Measurements from ENCODE around the gene QARS1. TPM values are rescaled to one million over a fixed set of nuclear protein-coding genes. Genes with fewer than 3 reads are reported as not detected.

QARS1 gene
- total RNA-seq, 6 experiments from 2014 or later: 81.5 to 148 (median 93.5) TPM

DNA sequence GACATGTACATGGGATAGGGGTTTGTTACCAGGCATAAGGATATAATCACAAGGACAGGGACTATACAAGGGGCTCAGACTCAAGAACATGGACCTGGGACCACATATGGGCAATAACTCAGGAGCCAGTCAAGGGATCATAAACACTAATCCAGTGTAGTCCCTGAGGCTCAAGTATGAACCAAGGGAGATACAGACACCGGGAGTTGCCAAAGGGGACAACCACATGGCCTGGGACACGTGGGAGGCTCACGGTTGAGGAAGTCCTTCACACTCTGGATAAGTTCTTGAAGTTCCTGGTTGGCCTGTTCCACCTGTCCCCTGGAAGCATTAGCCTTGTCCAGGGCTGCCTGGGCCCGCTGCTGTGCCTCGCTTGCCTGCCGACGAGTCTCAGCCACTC, 17.9 kb upstream of the QARS1 start:
- Histone ChIP-seq H3K4me1 (peaks cover 0 to 11% (median 6%) of the 10 kb centered on the region in 4 donors), H3K27me3 (no peaks in the 10 kb centered on the region), H3K27ac (no peak overlapping the region), H3K9me3 (no peaks in the 10 kb centered on the region), H3K36me3 (peaks cover 4 to 47% (median 15%) of the 10 kb centered on the region in 4 donors), H3K4me3 (no peak overlapping the region)
- WGBS (ENCODE audit: insufficient coverage, low coverage, low lambda C conversion rate, missing lambda C conversion rate): no CpG with 5 or more reads among the region's 7 CpGs
- TF ChIP-seq, protein P1, sequence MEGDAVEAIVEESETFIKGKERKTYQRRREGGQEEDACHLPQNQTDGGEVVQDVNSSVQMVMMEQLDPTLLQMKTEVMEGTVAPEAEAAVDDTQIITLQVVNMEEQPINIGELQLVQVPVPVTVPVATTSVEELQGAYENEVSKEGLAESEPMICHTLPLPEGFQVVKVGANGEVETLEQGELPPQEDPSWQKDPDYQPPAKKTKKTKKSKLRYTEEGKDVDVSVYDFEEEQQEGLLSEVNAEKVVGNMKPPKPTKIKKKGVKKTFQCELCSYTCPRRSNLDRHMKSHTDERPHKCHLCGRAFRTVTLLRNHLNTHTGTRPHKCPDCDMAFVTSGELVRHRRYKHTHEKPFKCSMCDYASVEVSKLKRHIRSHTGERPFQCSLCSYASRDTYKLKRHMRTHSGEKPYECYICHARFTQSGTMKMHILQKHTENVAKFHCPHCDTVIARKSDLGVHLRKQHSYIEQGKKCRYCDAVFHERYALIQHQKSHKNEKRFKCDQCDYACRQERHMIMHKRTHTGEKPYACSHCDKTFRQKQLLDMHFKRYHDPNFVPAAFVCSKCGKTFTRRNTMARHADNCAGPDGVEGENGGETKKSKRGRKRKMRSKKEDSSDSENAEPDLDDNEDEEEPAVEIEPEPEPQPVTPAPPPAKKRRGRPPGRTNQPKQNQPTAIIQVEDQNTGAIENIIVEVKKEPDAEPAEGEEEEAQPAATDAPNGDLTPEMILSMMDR (IDR thresholded peaks at IDR 0.05): no peak
- no peak for TF ChIP-seq POLR2A (IDR thresholded peaks at IDR 0.05)
- DNase-seq: no peak
- no peak for ATAC-seq
- intact Hi-C loops (cut with DNase I): no loop called here

DNA sequence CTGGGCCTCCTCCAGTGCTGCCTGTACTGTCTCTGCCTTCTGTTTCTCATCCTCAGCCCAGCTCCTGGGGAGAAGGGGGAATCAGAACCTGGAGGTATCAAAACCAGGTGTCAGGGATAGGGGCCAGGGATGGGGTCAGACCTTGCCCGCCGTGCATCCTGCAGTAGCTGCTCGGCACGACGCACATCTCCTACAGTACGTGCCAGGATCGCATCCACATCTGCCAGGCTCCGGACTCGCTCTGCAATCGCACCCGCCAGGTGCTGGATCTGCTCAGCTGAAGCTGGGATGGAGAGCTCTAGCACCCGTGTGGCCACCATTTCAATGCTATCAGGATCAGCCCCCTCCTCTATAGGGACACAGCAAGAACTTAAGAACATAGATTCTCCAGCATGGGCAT, 17.5 kb upstream of the QARS1 start:
- no peak for TF ChIP-seq POLR2A (IDR thresholded peaks at IDR 0.05)
- Histone ChIP-seq H3K27me3 (no peaks in the 10 kb centered on the region), H3K36me3 (peaks cover 4 to 51% (median 18%) of the 10 kb centered on the region in 4 donors), H3K4me1 (peaks cover 0 to 11% (median 6%) of the 10 kb centered on the region in 4 donors), H3K27ac (no peak overlapping the region), H3K9me3 (no peaks in the 10 kb centered on the region), H3K4me3 (no peak overlapping the region)
- intact Hi-C loops (cut with DNase I): no loop called here
- ATAC-seq (no peak), DNase-seq (no peak)
- 100% methylated on average over 1 of the region's 12 CpGs for WGBS (ENCODE audit: insufficient coverage, low coverage, low lambda C conversion rate, missing lambda C conversion rate)

DNA sequence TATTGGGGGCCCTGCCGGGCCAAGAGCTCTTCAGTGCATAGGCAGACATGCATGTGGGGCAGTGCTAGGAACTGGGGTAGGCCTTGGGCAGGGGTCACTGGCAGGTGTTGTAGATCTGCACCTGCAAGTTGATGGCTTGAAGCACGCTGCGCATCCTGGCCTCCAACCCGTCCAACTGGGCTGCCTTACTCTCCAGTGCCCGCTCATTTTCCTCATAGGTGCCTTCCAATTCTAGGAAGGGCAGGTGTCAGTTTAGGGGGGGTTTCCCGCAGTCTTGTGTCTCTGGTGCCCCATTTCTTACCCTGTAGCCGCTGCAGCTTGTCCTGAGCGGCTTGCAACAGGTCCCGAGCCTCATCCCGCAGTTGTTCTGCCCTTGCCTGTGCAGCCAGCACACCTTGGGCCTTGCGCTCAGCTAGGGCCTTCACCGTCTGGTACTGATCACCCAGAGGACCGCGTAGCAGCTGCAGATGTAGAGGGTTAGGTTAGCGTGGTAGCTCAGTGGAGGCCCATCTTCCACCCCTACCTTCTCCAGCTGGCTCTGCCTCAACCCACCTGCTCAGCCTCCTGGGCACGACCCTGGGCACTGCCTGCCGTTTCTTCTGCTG, 16.7 kb upstream of the QARS1 start:
- Histone ChIP-seq H3K36me3 (peaks cover 6 to 54% (median 22%) of the 10 kb centered on the region in 4 donors), H3K4me3 (peak overlapping the region; percentile 85 to 96 (median 95)), H3K4me1 (peaks cover 0 to 11% (median 6%) of the 10 kb centered on the region in 4 donors), H3K9me3 (no peaks in the 10 kb centered on the region), H3K27ac (peak overlapping the region; percentile 75 to 79 (median 78)), H3K27me3 (no peaks in the 10 kb centered on the region)
- TF ChIP-seq, protein P1 (IDR thresholded peaks at IDR 0.05): no peak
- no peak for TF ChIP-seq POLR2A (IDR thresholded peaks at IDR 0.05)
- intact Hi-C loops (cut with DNase I): no loop called here
- ATAC-seq (no peak), DNase-seq (no peak)
- WGBS (ENCODE audit: insufficient coverage, low coverage, low lambda C conversion rate, missing lambda C conversion rate): 66% methylated on average over 5 of the region's 17 CpGs

DNA sequence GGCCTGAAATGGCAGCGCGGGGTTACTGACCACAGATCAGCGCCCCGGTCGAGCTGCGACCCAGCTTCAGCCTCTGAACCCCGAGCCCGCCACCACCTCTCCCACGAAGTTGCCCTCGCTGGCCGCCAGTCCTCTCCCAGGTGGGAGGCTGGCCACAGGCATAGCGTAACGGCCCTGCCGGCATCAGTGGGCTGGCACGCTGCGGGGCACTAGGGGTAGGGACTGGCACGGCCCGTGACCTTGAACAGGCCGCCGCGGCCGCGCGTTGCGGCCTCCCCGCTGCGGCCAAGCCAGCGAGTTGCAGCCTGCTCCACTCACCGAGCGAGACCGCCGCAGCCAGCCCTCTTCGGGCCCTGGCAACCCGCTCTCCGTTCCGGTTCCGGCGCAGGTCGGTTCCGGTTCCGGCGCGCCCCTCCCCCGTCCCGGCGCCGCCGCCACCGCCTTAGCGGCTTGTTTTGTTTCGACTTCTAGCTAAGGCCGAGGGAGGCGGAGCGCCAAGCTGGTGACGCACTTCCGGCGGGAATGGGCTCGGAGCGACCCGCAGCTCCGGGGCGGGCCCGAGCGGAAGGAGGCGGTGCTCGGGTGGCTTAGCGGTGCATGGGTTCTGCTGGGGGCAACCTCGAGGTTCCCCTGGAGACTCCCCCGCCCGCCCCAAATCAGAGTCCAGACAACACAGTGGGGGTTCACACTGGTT, 16.0 kb upstream of the QARS1 start, which contains the start of gene USP19:
Gene USP19, minus strand, starts transcription at position 386 of the 694 bp plus-strand sequence. CDS start 1,678 bp downstream, outside the sequence.
- intact Hi-C loops (cut with DNase I): no loop called here
- TF ChIP-seq, protein P1 (IDR thresholded peaks at IDR 0.05): no peak
- TF ChIP-seq POLR2A (IDR thresholded peaks at IDR 0.05): peak; percentile 80
- peaks cover 10 to 58% (median 27%) of the 10 kb centered on the region in 4 donors for H3K36me3 ChIP-seq
- WGBS (ENCODE audit: insufficient coverage, low coverage, low lambda C conversion rate, missing lambda C conversion rate): 5% methylated on average over 10 of the region's 70 CpGs
- no peaks in the 10 kb centered on the region for H3K9me3 ChIP-seq
- peaks cover 0 to 11% (median 6%) of the 10 kb centered on the region in 4 donors for H3K4me1 ChIP-seq
- peak within 1 kb of the TSS; percentile 85 to 96 (median 95) for H3K4me3 ChIP-seq
- peak; percentile 95 to 97 (median 97) for DNase-seq
- peak; percentile 91 to 97 (median 95) for ATAC-seq
- H3K27me3 ChIP-seq: no peaks in the 10 kb centered on the region
- H3K27ac ChIP-seq: peak within 1 kb of the TSS; percentile 75 to 79 (median 78)

DNA sequence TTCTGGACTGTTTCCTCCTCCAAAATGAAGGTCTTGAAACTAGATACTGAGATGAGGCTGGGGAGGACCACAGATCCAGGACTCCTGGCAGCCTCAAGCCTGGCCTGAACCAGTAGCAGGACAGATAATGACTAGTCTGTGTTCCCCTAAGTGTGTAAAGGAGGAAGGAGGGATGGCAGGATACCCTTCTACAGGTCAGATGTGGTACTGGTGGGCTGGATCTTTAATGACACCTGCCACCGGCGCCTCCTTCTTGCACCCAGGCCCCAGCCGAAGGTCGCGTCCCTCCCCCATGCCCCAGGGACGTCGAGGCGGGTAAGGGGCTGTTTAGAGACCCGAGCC, 15.5 kb upstream of the QARS1 start:
- Histone ChIP-seq H3K4me1 (peaks cover 0 to 11% (median 6%) of the 10 kb centered on the region in 4 donors), H3K36me3 (peaks cover 13 to 61% (median 31%) of the 10 kb centered on the region in 4 donors), H3K27me3 (no peaks in the 10 kb centered on the region), H3K4me3 (peak overlapping the region; percentile 85 to 96 (median 95)), H3K9me3 (no peaks in the 10 kb centered on the region), H3K27ac (peak overlapping the region; percentile 75 to 79 (median 78))
- DNase-seq (no peak), ATAC-seq (no peak)
- TF ChIP-seq, protein P1 (IDR thresholded peaks at IDR 0.05): no peak
- intact Hi-C loops (cut with DNase I): no loop called here
- WGBS (ENCODE audit: insufficient coverage, low coverage, low lambda C conversion rate, missing lambda C conversion rate): no CpG with 5 or more reads among the region's 9 CpGs
